HCT116 (cell line): ENCODE results near the gene SUPT4H1. TPM values are rescaled to one million over a fixed set of nuclear protein-coding genes. Genes with fewer than 3 reads are reported as not detected.

Source experiments
- ATAC-seq: fragments of 200-7000 bp; cut with Tn5 transposase; 2 replicates; pipeline ENCODE4 v1.9.1; 2020; ENCODE audit warnings: mild to moderate bottlenecking, moderate library complexity
- BruUV-seq: library from RNA; stranded (reverse); fragments of 400-500 nt; replicated peaks from 2 replicates; lab custom pipeline; 2021; lab: Mats Ljungman, UMichigan
- CTCF ChIA-PET: fragments of 300-600 bp; sonication (Branson Sonifier 250); formaldehyde crosslinking; loops from one replicate; lab custom pipeline; 2021; ENCODE audit warnings: antibody characterized with exemption; lab: Charles Lee
- POLR2A ChIA-PET: fragments of 300-600, 350-600 bp; sonication (Branson Sonifier 250); formaldehyde crosslinking; loops from one replicate; lab custom pipeline; 2021; ENCODE audit warnings: antibody characterized with exemption; lab: Charles Lee
- RAD21 ChIA-PET, 2 experiments: fragments of 300-600 bp; sonication (Branson Sonifier 250); formaldehyde crosslinking; loops; one replicate each; lab custom pipeline; 2023; ENCODE audit warnings: low total read pairs in 2 of 2; ENCODE audit not compliant: uncharacterized antibody in 2 of 2, unreplicated experiment in 2 of 2, low non-redundant PET in 1 of 2; lab: Charles Lee
- DNase-seq: peaks from one replicate; pipeline ENCODE4 v3.0.0-alpha.2; 2010; ENCODE audit warnings: low read depth, low spot score
- H2AFZ ChIP-seq: fragments of 200-600 bp; shearing (Covaris generic), sonication (generic); 2 replicates; pipeline ENCODE4 v1.6.1; 2017; ENCODE audit warnings: low read depth, mixed run types, mixed read lengths, antibody characterized with exemption, low read length; ENCODE audit not compliant: poor library complexity, severe bottlenecking
- H3K27ac ChIP-seq: 2 replicates; pipeline ENCODE4 v1.5.1; 2012; ENCODE audit warnings: low read depth, low read length
- H3K27me3 ChIP-seq: fragments of 200-600 bp; sonication (generic); 2 replicates; pipeline ENCODE4 v1.6.1; 2016; ENCODE audit warnings: mixed run types, low read length, mixed read lengths; ENCODE audit not compliant: insufficient read depth
- H3K36me3 ChIP-seq, 2 experiments: fragments of 200-500 bp in 1 of 2; fragments of 200-600 bp in 1 of 2; sonication (Bioruptor generic) in 1 of 2; sonication (generic) in 1 of 2; 2 replicates each; pipeline versions ENCODE4 v1.5.1 to v1.6.1; 2014 to 2016; ENCODE audit warnings: low read length in 2 of 2, inconsistent platforms in 1 of 2, mixed read lengths in 1 of 2, mixed run types in 1 of 2; ENCODE audit not compliant: insufficient read depth in 2 of 2, control insufficient read depth in 1 of 2
- H3K4me1 ChIP-seq, 2 experiments: fragments of 200-600 bp in 1 of 2; sonication (generic) in 1 of 2; 2 replicates each; pipeline versions ENCODE4 v1.5.1 to v1.6.1; 2012 to 2017; ENCODE audit warnings: low read length in 2 of 2, inconsistent platforms in 1 of 2, mild to moderate bottlenecking in 1 of 2, mixed read lengths in 1 of 2, mixed run types in 1 of 2, moderate library complexity in 1 of 2; ENCODE audit not compliant: insufficient read depth in 2 of 2, control insufficient read depth in 1 of 2
- H3K4me2 ChIP-seq: fragments of 200-600 bp; sonication (generic); 2 replicates; pipeline ENCODE4 v1.6.1; 2017; ENCODE audit warnings: mixed run types, low read length, mixed read lengths
- H3K4me3 ChIP-seq, 2 experiments: fragments of 200-600 bp in 1 of 2; sonication (generic) in 1 of 2; replicated peaks in 1 of 2; 2 replicates each; pipeline ENCODE4 v1.5.1; 2011 to 2016; ENCODE audit warnings: low read length in 2 of 2, control low read depth in 1 of 2, low read depth in 1 of 2, mild to moderate bottlenecking in 1 of 2, mixed read lengths in 1 of 2, mixed run types in 1 of 2
- H3K79me2 ChIP-seq: fragments of 200-600 bp; sonication (generic); 2 replicates; pipeline ENCODE4 v1.6.1; 2017; ENCODE audit warnings: mild to moderate bottlenecking, mixed run types, low read length, moderate library complexity, mixed read lengths; ENCODE audit not compliant: insufficient read depth
- H3K9ac ChIP-seq: fragments of 200-600 bp; sonication (generic); 2 replicates; pipeline ENCODE4 v1.6.1; 2016; ENCODE audit warnings: low read length, mixed read lengths
- H3K9me2 ChIP-seq: fragments of 200-600 bp; sonication (generic), shearing (Covaris generic); 2 replicates; pipeline ENCODE4 v1.6.1; 2017; ENCODE audit warnings: mixed run types, mild to moderate bottlenecking, moderate library complexity; ENCODE audit not compliant: insufficient read depth
- H3K9me3 ChIP-seq, 2 experiments: fragments of 200-500 bp in 1 of 2; fragments of 200-600 bp in 1 of 2; sonication (Bioruptor generic) in 1 of 2; sonication (generic) in 1 of 2; 2 replicates each; pipeline ENCODE4 v1.6.1; 2014 to 2017; ENCODE audit warnings: low read length in 2 of 2, mixed read lengths in 2 of 2, inconsistent platforms in 1 of 2, low read depth in 1 of 2, mild to moderate bottlenecking in 1 of 2, mixed run types in 1 of 2, moderate library complexity in 1 of 2; ENCODE audit not compliant: control insufficient read depth in 1 of 2, insufficient read depth in 1 of 2
- H4K20me1 ChIP-seq: fragments of 200-600 bp; sonication (generic), shearing (Covaris generic); 2 replicates; pipeline ENCODE4 v1.6.1; 2017; ENCODE audit warnings: mixed run types, mild to moderate bottlenecking, moderate library complexity; ENCODE audit not compliant: insufficient read depth
- CBX3 ChIP-seq: IDR thresholded peaks from 2 replicates; pipeline ENCODE4 v1.6.1; 2012; ENCODE audit warnings: low read depth
- CTCF ChIP-seq, 3 experiments: fragments of 200-600 bp in 1 of 3; sonication (generic) in 1 of 3; IDR thresholded peaks in 2 of 3; conservative IDR thresholded peaks in 1 of 3; 2 replicates each; pipeline ENCODE4 v1.5.1; 2012 to 2017; ENCODE audit warnings: low read depth in 2 of 3, low read length in 2 of 3, antibody characterized with exemption in 1 of 3, borderline replicate concordance in 1 of 3, control low read depth in 1 of 3, mild to moderate bottlenecking in 1 of 3, mixed read lengths in 1 of 3, mixed run types in 1 of 3, moderate library complexity in 1 of 3; ENCODE audit not compliant: insufficient read depth in 1 of 3
- EZH2 ChIP-seq: fragments of 200-600 bp; sonication (generic); IDR thresholded peaks from 2 replicates; pipeline ENCODE4 v1.6.1; 2017; ENCODE audit warnings: antibody characterized with exemption, mixed run types
- FOSL1 ChIP-seq: IDR thresholded peaks from 2 replicates; pipeline ENCODE4 v1.6.1; 2012; ENCODE audit warnings: low read depth
- JUND ChIP-seq: IDR thresholded peaks from 2 replicates; pipeline ENCODE4 v1.6.1; 2012
- MAX ChIP-seq: IDR thresholded peaks from 2 replicates; pipeline ENCODE4 v1.6.1; 2012
- REST ChIP-seq: IDR thresholded peaks from 2 replicates; pipeline ENCODE4 v1.6.1; 2012; ENCODE audit warnings: low read depth
- SIN3A ChIP-seq: IDR thresholded peaks from 2 replicates; pipeline ENCODE4 v1.6.1; 2012; ENCODE audit warnings: low read depth
- SRF ChIP-seq: IDR thresholded peaks from 2 replicates; pipeline ENCODE4 v1.6.1; 2012; ENCODE audit warnings: low read depth
- ZFX ChIP-seq: fragments of 450-650 bp; IDR thresholded peaks from 2 replicates; pipeline ENCODE4 v1.6.1; 2017
- intact Hi-C: fragments of 100-400 bp; cut with micrococcal nuclease; formaldehyde crosslinking; loops from 2 replicates; pipeline ENCODE4 v1.10.0; 2022
- microRNA counts: library from miRNA; unstranded; fragments of <30 nt; microRNA quantifications from one replicate; lab custom pipeline; 2015
- microRNA-seq: library from miRNA; unstranded; fragments of <30 nt; microRNA quantifications from one replicate; pipeline ENCODE4, GENCODE V29; 2016; ENCODE audit warnings: borderline number of aligned reads
- total RNA-seq: library from RNA; stranded (reverse); gene quantifications from one replicate; pipeline ENCODE4 v1.2.1, GENCODE V29; 2021; ENCODE audit not compliant: unreplicated experiment

SUPT4H1 gene
- total RNA-seq, 1 experiment from 2014 or later: 118 TPM

DNA sequence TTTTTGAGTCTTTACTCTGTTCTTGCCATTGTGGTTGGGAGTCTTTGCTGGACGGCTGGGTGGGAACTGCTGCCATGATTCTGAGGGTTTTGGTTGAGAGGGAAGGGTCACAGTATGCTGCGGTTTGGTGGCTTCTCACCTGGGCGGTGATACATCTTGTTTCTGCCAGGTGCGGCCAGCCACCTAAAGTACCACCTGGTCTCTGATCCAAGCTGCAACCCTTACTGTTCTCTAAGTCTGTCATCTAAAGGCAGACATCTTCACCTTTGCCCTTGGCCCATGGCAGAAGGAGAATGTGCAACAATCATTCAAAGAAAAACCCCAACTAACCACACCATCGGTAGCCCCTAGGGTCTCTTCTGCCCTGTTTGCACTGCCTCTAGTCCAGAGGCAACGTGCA lies 51.7 kb downstream of the SUPT4H1 start:
- H3K9me2 ChIP-seq: no peaks in the 10 kb centered on the region
- no peaks in the 10 kb centered on the region for H3K79me2 ChIP-seq
- BruUV-seq: no TSS peak
- H3K9ac ChIP-seq: no peak overlapping the region
- no peak overlapping the region for H3K4me3 ChIP-seq
- peaks cover 0 to 9% of the 10 kb centered on the region in 2 experiments; a peak in 2 of 4 replicates for H3K4me1 ChIP-seq
- CTCF ChIA-PET: interaction anchor here (0.9 kb wide), 1 partner anchor 17 kb away, joined by 3 read pairs; no protein-coding TSS in a partner anchor
- no peak for ATAC-seq
- no peak overlapping the region for H3K27ac ChIP-seq
- H3K27me3 ChIP-seq: no peaks in the 10 kb centered on the region
- no peaks in the 10 kb centered on the region for H3K9me3 ChIP-seq
- DNase-seq: no peak
- no peaks in the 10 kb centered on the region for H4K20me1 ChIP-seq
- no peaks in the 10 kb centered on the region for H3K36me3 ChIP-seq
- TF ChIP-seq ZFX (no peak), SIN3A (no peak), REST (no peak), CBX3 (no peak), EZH2 (no peak), SRF (no peak), MAX (no peak), JUND (no peak), FOSL1 (no peak), CTCF (IDR thresholded peaks at IDR 0.05 in 2 of 3, conservative IDR thresholded peaks at IDR 0.05 in 1 of 3; ENCODE audit: borderline replicate concordance in 1 of 3, insufficient read depth in 1 of 3, low read depth in 2 of 3, low read length in 2 of 3) (no peak)
- H2AFZ ChIP-seq: no peak overlapping the region
- RAD21 ChIA-PET: no interaction called here
- no peak overlapping the region for H3K4me2 ChIP-seq
- POLR2A ChIA-PET: no interaction called here
- intact Hi-C loops: no loop called here

MicroRNA genes within 50 kb of the gene (microRNA counts, 767-probe panel; counts per million panel counts)
- microRNA hsa-miR-142-3p (lab: Ali Mortazavi, UCI): not detected
- microRNA hsa-miR-142-5p (lab: Ali Mortazavi, UCI): not detected

Small RNA genes within 50 kb of the gene (microRNA-seq; reads per million reads assigned to microRNA genes)
- not detected for gene MIR4736

Other genes starting within 250 kb of the SUPT4H1 start
- not detected for gene OR4D1, start 203.8 kb downstream of the SUPT4H1 start, total RNA-seq
- not detected for gene OR4D2, start 185.2 kb downstream of the SUPT4H1 start, total RNA-seq
- not detected for gene EPX, start 159.5 kb downstream of the SUPT4H1 start, total RNA-seq
- 29.8 TPM for gene MKS1, start 132.9 kb downstream of the SUPT4H1 start, total RNA-seq
- gene LPO, start 113.6 kb downstream of the SUPT4H1 start, total RNA-seq: not detected
- gene MPO, start 71.3 kb downstream of the SUPT4H1 start, total RNA-seq: not detected
- gene TSPOAP1, start 23.4 kb downstream of the SUPT4H1 start, total RNA-seq: 0.27 TPM
- 42.2 TPM for gene RNF43, start 65.3 kb upstream of the SUPT4H1 start, total RNA-seq
- not detected for gene HSF5, start 136.2 kb upstream of the SUPT4H1 start, total RNA-seq
- gene MTMR4, start 162.4 kb upstream of the SUPT4H1 start, total RNA-seq: 67.2 TPM